Activated CD4-positive, alpha-beta T cell treated with anti-CD3 and anti-CD28 coated beads, Interleukin-2, amount 50 U/mL, for 4 hours (primary cell): ENCODE measurements around the gene UBP1.
"Not testable (repeated sequence)": the region's sequence is repeated elsewhere in the genome, so short reads cannot be mapped to it uniquely, and the experiment has no call there.

Experiments
- DNase-seq, 2 experiments: peaks; one replicate each; pipeline ENCODE4 v3.0.0-alpha.2; 2020

The UBP1 gene

DNA sequence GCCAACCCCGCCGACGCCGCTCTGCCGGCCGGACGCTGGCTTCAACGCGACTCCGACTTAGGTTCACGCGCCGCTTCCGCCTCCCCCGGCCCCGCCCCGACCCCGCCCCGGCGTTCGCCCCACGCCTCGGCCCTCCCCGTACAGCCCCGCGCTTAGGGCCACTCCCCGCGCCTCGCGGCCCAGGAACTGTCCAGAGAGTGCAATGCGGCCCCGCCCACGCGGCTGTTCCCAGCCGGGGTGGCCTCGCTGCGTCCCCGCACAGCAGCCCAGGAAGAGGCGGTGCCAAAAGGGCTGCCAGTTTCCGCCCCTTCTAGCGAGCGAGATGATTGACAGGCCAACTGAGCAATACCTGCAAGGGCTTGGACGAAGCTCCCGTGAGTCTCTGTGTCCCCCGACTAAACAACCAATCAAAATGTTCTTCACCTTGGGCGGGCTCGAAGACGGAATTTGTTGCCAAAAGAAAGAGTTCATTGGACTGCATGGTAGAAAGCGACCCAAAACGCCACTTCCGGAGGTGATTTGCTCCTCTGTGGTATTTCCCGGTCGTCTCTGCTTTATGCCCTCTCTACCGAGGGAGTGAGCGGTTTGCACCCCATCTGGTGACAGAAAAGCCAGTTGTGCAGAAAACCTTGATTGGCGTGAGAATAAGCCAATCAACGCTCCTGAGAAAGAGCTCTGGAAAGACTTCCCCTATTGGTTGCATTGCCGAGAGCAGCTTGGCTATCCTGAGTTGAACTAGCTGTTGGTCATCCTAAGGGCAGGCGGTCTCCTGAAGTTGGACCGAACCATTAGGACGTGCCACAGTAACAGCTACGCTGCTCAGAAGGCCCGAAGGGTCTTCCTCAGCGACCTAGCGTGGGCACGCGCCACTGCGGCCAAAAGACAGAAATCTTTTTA lies at the start of gene UBP1:
Gene UBP1, minus strand, starts transcription at position 78 of the 897 bp plus-strand sequence. CDS start 557 bp downstream, outside the sequence.
- peak; percentile 89 to 92 for DNase-seq

DNA sequence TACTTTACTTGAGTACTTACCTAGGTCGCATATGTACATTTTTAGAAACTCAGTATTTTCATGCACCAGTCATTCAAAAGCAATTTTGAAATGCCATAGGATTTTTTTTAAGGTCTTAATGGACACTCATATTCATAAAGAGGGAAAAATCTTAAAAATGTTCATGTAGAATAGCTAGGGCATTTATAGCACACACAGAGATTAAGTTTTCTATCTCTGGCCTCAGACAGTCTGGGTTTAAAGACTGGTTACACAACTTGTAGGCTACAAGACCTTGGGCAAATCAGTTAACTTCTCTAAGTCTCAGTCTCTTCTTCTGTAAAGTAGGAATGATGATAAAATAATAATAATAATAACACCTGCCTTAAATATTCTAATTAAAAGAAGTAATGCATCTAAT lies 48.5 kb upstream of the UBP1 start:
- DNase-seq: no peak

DNA sequence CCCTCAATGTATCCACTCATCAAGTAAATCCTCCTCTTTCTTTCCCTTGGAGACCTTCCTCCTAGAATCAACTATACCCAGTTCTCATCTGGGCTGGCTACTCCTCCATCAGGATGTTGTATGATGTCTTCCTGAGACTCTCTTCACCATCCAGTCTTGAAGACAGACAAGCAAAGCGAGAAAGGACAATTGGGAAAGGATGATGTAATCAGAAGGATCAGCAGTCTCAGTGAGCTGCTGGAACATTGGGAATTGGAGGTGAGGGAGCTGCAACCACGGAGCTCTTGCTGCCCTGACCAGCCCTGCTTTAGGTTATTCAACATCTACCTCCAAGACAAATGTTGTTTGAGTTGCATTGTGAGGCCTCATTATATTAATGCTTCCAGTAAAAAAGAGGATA lies 48.0 kb upstream of the UBP1 start:
- no peak for DNase-seq

DNA sequence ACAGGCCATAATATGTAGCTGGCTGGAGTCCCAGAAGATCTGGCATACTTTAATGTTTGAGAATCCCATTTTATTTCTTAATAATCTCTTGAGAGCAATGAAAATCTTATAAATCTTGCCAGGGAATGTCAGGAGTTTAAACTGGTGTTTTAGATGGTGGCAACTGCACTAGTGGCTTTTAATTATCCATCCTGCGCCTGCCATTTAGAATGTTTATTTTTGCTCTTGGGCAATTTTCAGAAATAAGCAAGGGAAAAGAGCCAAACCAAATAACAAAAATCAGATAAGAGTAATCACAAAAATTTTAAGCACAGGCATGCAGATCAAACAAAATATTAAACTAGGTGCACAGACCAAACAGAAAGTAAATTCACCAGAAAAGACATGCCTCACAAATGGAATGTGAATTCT lies 41.9 kb upstream of the UBP1 start:
- DNase-seq: no peak

- DNase-seq: no peak
Measured at GRCh38 chr3:33474896-33475295, 34.7 kb upstream of the UBP1 start.

DNA sequence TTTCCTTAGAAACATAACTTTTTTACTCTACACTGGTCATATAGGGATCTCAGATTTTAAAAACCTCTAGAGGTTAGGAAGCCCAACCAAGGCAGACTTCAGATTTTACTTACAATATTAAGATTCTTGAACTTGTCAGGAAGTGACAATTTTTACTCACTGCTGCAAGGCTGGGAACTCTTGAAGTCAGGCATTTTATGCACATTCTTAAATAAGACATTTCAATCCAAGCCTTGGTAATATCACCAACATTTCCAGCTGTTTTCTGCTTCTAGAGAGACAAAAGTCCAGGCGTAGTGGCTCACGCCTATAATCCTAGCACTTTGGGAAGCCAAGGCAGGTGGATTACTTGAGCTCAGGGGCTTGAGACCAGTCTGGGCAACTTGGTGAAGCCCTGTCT lies 33.6 kb upstream of the UBP1 start:
- DNase-seq: no peak

DNA sequence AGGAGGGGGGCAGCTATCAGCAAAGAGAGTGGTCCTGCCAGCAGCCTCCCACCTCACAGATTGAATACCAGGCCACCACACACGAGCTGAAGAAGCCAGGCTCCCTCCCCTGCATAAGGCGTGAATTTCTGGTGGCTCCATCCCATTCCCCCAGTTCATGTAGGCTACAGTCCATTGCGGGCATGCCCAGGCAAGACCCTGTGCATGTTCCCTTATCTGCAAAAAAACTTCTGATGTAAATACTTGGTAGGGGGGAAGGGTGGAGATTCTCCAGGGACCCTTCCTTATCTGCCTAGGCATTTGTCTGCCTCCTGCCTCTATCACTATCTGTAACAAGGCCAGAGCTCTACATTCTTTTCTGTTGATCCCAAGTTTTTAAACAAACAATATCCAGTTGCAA lies 27.6 kb upstream of the UBP1 start:
- no peak for DNase-seq

GRCh38 chr3:33461097-33461496 lies 20.9 kb upstream of the UBP1 start:
- no peak for DNase-seq

DNA sequence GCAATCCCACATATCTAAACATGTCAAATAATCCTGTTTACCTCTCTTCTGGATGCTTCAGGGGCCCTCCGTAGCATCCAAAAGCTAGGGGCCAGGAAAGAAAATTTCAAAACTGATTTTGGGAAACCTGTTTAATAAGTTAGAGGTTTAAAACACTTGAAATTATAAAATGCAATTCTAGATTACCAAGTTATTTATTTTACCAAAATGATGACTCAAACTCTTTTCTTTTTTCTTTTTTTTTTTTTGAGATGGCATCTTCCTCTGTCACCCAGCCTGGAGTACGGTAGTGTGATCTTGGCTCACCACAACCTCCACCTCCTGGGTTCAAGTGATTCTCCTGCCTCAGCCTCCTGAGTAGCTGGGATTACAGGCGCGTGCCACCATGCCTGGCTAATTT lies 19.4 kb upstream of the UBP1 start:
- not testable (repeated sequence) for DNase-seq

- no peak for DNase-seq
Measured at GRCh38 chr3:33458446-33458845, 18.2 kb upstream of the UBP1 start.

DNA sequence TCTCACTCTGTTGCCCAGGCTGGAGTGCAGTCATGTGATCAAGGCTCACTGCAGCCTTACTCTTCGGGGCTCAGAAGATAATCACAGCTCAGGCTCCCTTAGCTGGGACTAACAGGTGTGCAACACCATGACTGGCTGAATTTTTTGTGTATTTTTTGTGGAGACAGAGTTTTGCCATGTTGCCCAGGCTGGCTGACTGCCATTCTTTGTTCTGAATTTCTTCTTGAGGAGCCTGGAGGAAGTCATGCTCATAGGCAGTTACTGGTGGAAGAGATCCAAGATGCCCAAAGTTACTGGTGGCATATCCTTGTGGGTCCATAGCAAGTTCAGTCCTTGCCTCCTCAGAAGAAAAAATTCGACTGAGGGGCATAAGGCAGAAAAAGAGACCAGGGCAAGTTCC lies 16.6 kb upstream of the UBP1 start:
- DNase-seq: no peak

- DNase-seq: no peak
Measured at GRCh38 chr3:33453331-33453761, 13.1 kb upstream of the UBP1 start.

DNA sequence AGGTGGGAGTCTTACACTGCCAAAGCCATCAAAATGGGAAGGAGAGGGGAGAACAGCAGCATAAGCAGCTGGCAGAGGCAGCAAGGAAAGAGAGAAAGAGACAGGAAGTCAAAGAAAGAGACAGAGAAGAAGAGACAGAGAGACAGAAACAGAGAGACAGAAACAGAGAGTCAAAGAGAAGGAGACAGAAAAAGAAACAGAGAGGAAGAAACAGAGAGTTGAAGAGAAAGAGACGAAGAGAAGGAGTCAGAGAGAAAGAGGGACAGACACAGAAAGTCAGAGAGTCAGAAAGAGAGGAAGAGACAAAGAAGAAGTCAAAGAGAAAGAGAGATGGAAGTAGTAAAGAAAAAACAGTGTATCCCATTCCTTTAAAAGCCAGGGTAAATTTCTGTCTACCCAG lies 11.8 kb upstream of the UBP1 start:
- DNase-seq: not testable (repeated sequence)

- no peak for DNase-seq
Measured at GRCh38 chr3:33447958-33448357, 7.8 kb upstream of the UBP1 start.

DNA sequence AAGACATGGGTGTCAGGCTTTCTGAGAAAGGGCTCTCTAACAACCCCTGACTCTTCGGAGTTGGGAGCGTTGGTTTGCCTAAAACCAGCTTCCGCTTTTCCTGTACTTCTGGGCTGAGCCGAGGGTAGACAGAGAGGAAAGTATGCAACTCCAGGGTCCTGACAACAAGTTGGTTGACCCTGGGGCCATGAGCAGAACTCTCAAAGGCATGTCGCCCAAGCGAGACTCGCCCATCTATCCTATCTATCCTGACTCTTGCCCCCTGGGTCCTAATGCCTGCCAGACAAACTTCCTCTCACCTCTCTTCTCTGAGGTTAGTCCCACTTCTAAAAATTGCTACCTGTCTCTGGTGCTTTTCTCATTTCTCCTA lies 7.0 kb upstream of the UBP1 start:
- DNase-seq: not testable (repeated sequence)

DNA sequence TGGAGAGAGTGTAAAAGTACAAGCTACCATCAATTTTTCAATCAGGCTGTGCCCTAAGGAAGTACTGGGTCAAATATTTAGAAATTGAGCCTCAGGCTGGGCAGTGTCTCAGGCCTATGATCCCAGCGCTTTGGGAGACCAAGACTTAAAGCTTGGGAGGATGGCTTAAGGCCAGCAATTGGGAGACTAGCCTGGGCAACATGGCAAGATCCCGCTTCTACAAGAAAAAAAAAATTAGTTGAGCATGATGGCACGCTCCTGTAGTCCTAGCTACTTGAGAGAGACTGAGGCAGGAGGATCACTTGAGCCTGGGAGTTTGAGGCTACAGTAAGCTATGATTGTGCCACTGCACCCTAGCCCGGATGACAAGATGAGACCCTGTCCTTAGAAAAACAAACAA lies 2.0 kb upstream of the UBP1 start:
- no peak for DNase-seq

DNA sequence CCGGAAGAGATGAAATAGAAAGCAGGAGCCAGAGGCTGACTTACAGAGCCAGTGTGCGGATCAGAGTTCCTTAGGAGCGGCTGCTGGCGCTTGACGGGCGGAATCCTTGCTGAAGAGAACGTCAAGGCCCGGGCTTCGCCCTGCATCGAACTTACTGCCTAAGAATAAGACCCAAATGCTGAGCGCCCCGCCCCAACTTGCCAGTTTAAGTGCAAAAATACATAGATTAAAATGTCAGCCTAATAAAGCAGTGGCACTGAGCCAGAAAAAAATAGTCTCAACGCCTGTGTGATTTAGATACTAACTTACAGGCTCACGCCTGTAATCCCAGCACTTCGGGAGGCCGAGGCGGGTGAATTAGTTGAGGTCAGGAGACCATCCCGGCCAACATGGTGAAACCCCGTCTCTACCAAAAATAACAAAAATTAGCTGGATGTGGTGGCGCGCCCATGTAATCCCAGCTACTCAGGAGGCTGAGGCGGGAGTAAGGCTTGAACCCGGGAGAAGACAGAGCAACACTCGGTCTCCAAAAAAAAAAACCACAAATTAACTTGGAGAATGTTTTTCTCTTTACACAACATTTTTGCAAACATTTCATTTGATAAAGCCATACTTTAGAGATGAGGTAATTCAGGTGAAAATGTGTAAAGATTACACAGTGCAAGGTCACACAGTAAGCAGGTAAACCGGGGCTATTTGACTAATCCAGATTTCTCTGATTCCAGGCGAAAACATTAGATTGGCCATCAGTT lies 1.2 kb upstream of the UBP1 start:
- DNase-seq: no peak

DNA sequence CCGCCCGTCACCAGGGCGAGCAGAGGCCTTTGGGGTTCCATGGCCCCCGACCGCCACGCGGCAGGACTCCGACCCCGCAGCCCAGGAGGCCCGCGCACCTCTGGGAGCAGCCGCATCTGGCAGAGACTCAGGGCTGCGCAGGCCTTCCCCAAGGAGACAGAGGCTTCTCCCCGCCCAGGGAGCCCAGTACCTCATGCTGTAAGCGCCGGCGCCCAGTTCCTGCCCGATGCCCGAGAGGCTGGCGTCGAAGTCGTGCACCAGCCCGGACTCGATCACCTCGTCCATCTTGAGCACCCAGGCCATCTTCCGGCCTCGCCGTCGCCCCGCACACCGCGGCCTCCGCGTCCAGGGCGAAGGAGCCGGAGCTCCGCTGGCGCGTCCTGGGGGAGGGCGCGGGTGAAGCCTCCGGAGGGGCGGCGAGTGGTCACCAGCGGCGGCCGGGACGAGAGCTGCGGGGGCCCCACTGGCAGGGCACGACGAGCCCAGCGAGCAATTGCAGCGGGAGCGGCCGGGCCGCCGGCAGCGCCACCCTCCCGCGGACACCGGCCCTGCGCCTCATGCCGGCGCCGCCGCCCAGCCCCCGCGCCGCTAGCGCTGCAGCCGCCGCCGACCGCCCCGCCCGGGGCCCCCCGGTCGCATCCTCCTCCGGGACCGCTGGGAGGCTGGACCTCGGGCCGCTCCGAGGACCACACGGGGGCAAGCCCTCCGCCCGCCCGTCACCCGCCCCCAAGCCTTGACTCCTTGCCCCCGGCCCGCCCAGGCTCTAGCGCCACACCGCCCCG lies 468 bp downstream of the UBP1 start:
- peak; percentile 35 for DNase-seq

DNA sequence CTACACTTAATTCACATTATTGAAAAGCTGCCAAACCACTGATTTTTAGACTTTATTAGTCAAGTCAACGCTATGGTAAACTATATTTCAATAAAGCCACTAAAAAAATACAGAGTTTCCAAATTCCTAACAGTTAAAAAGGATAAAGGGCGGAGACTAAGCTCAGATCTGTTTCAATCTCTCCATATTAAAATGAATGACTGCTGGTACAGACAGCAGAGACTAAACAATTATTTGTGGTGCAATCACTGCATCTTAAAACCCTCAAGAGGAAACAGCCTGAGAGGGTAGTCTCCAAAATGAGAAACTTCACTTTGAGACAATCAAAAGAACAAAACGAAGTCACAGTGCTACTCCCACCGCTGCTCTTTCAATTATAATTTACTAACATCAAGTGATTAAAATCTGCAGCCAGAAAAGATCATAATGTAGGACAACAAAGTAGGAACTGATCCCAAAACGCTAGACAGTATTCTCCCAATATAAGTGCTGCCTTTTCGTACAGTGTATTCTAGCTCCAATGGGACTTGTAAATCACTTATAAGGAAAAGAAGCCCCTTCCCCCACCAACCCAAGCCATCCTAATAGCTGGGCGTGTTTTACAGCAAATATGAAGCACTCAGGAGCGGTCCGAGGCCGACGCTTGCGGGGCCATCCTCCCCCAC lies 1.2 kb downstream of the UBP1 start:
- no peak for DNase-seq

- DNase-seq: no peak
Measured at GRCh38 chr3:33438284-33438668, 1.9 kb downstream of the UBP1 start.

GRCh38 chr3:33437556-33438283 lies 2.5 kb downstream of the UBP1 start:
- DNase-seq: no peak

GRCh38 chr3:33433843-33434242 lies 6.4 kb downstream of the UBP1 start:
- no peak for DNase-seq
